T-helper 1 cell treated with Interleukin-12 subunit alpha and Interleukin-12 subunit beta and Interleukin-4 antibody, amounts not matched to agents 30 μg/mL and 1 μg/mL, for 36 hours (primary cell): ENCODE results near the gene PTGDS.

Experiments used
- H3K27ac Mint-ChIP-seq: one replicate; pipeline ENCODE4 v1.8.0; 2021; ENCODE audit warnings: mild to moderate bottlenecking, mixed read lengths
- H3K27me3 Mint-ChIP-seq: one replicate; pipeline ENCODE4 v1.8.0; 2021; ENCODE audit warnings: low read depth, mixed read lengths
- H3K36me3 Mint-ChIP-seq: one replicate; pipeline ENCODE4 v1.8.0; 2021; ENCODE audit warnings: low read depth, mixed read lengths
- H3K4me1 Mint-ChIP-seq: one replicate; pipeline ENCODE4 v1.8.0; 2021; ENCODE audit warnings: low read depth, mixed read lengths
- H3K4me3 Mint-ChIP-seq: one replicate; pipeline ENCODE4 v1.8.0; 2021; ENCODE audit warnings: mild to moderate bottlenecking, moderate library complexity, mixed read lengths
- H3K9me3 Mint-ChIP-seq: one replicate; pipeline ENCODE4 v1.8.0; 2021; ENCODE audit warnings: mixed read lengths

The PTGDS gene

GRCh38 chr9:136942881-136943230 is 34.4 kb upstream of the PTGDS start:
- Mint-ChIP-seq H3K9me3 (no peaks in the 10 kb centered on the region), H3K36me3 (peaks cover 13% of the 10 kb centered on the region), H3K4me1 (peaks cover 3% of the 10 kb centered on the region), H3K27ac (no peak overlapping the region), H3K27me3 (no peaks in the 10 kb centered on the region), H3K4me3 (peak overlapping the region; percentile 61)

- Mint-ChIP-seq H3K36me3 (peaks cover 11% of the 10 kb centered on the region), H3K27ac (peak overlapping the region; percentile 79), H3K4me3 (peak overlapping the region; percentile 82), H3K4me1 (peaks cover 3% of the 10 kb centered on the region), H3K9me3 (no peaks in the 10 kb centered on the region), H3K27me3 (no peaks in the 10 kb centered on the region)
These were observed 33.8 kb upstream of the PTGDS start for GRCh38 chr9:136943291-136944211.

- peaks cover 9% of the 10 kb centered on the region for H3K36me3 Mint-ChIP-seq
- H3K9me3 Mint-ChIP-seq = no peaks in the 10 kb centered on the region
- peak overlapping the region; percentile 82 for H3K4me3 Mint-ChIP-seq
- no peak overlapping the region for H3K27ac Mint-ChIP-seq
- no peaks in the 10 kb centered on the region for H3K27me3 Mint-ChIP-seq
- H3K4me1 Mint-ChIP-seq = peaks cover 3% of the 10 kb centered on the region
These were observed 33.1 kb upstream of the PTGDS start for GRCh38 chr9:136944212-136944518.

GRCh38 chr9:136944519-136945332 is 32.6 kb upstream of the PTGDS start, which contains the start of the genes C8G and FBXW5:
C8G (plus strand) TSS chr9:136945243; CDS start chr9:136945321, 78 bp downstream.
FBXW5 (minus strand) TSS chr9:136944738; CDS start chr9:136944083, 655 bp downstream.
- H3K36me3 Mint-ChIP-seq = peaks cover 6% of the 10 kb centered on the region
- H3K27me3 Mint-ChIP-seq = no peaks in the 10 kb centered on the region
- no peaks in the 10 kb centered on the region for H3K9me3 Mint-ChIP-seq
- peak within 1 kb of the TSS; percentile 82 for H3K4me3 Mint-ChIP-seq
- peaks cover 3% of the 10 kb centered on the region for H3K4me1 Mint-ChIP-seq
- H3K27ac Mint-ChIP-seq = peak within 1 kb of the TSS; percentile 90

- Mint-ChIP-seq H3K9me3 (no peaks in the 10 kb centered on the region), H3K27me3 (no peaks in the 10 kb centered on the region), H3K4me1 (peaks cover 3% of the 10 kb centered on the region), H3K27ac (no peak overlapping the region), H3K4me3 (peak overlapping the region; percentile 66), H3K36me3 (peaks cover 6% of the 10 kb centered on the region)
These were observed 31.7 kb upstream of the PTGDS start for GRCh38 chr9:136945333-136946227.

GRCh38 chr9:136946228-136947027 is 30.9 kb upstream of the PTGDS start:
- Mint-ChIP-seq H3K9me3 (no peaks in the 10 kb centered on the region), H3K27ac (no peak overlapping the region), H3K4me1 (peaks cover 3% of the 10 kb centered on the region), H3K36me3 (peaks cover 3% of the 10 kb centered on the region), H3K27me3 (no peaks in the 10 kb centered on the region), H3K4me3 (no peak overlapping the region)

- Mint-ChIP-seq H3K27me3 (no peaks in the 10 kb centered on the region), H3K27ac (no peak overlapping the region), H3K4me3 (no peak overlapping the region), H3K4me1 (peaks cover 3% of the 10 kb centered on the region), H3K9me3 (no peaks in the 10 kb centered on the region), H3K36me3 (no peaks in the 10 kb centered on the region)
These were observed 30.0 kb upstream of the PTGDS start for GRCh38 chr9:136947028-136947891.

GRCh38 chr9:136947955-136948510 is 29.3 kb upstream of the PTGDS start:
- Mint-ChIP-seq H3K27me3 (no peaks in the 10 kb centered on the region), H3K27ac (no peak overlapping the region), H3K4me1 (peaks cover 3% of the 10 kb centered on the region), H3K4me3 (peak overlapping the region; percentile 40), H3K36me3 (no peaks in the 10 kb centered on the region), H3K9me3 (no peaks in the 10 kb centered on the region)

GRCh38 chr9:136949239-136949816 is 28.0 kb upstream of the PTGDS start:
- Mint-ChIP-seq H3K27ac (peak overlapping the region; percentile 73), H3K4me1 (peaks cover 3% of the 10 kb centered on the region), H3K27me3 (no peaks in the 10 kb centered on the region), H3K4me3 (peak overlapping the region; percentile 82), H3K9me3 (no peaks in the 10 kb centered on the region), H3K36me3 (no peaks in the 10 kb centered on the region)

GRCh38 chr9:136949817-136950655 is 27.3 kb upstream of the PTGDS start:
- Mint-ChIP-seq H3K4me3 (peak overlapping the region; percentile 86), H3K9me3 (no peaks in the 10 kb centered on the region), H3K27ac (peak overlapping the region; percentile 86), H3K4me1 (no peaks in the 10 kb centered on the region), H3K27me3 (no peaks in the 10 kb centered on the region), H3K36me3 (no peaks in the 10 kb centered on the region)

GRCh38 chr9:136950656-136951276 is 26.5 kb upstream of the PTGDS start:
- no peaks in the 10 kb centered on the region for H3K36me3 Mint-ChIP-seq
- no peaks in the 10 kb centered on the region for H3K4me1 Mint-ChIP-seq
- no peaks in the 10 kb centered on the region for H3K27me3 Mint-ChIP-seq
- H3K9me3 Mint-ChIP-seq = no peaks in the 10 kb centered on the region
- H3K4me3 Mint-ChIP-seq = peak overlapping the region; percentile 86
- peak overlapping the region; percentile 86 for H3K27ac Mint-ChIP-seq
